AG04450 (cell line): ENCODE data around the gene CYP2S1. TPM values are rescaled to one million over a fixed set of nuclear protein-coding genes. Genes with fewer than 3 reads are reported as not detected.

ENCODE experiments used
- CTCF ChIA-PET: fragments of 300-600, 350-600 bp; formaldehyde crosslinking; extraction: SDS; loops from one replicate; lab custom pipeline; 2022; ENCODE audit warnings: antibody characterized with exemption, inconsistent platforms; lab: Charles Lee
- POLR2A ChIA-PET: fragments of 350-600 bp; formaldehyde crosslinking; extraction: SDS; loops from one replicate; lab custom pipeline; 2021; ENCODE audit warnings: antibody characterized with exemption, inconsistent platforms; lab: Yijun Ruan, JAX
- DNase-seq: peaks from one replicate; pipeline ENCODE4 v3.0.0-alpha.2; 2011; ENCODE audit warnings: low read depth, low spot score
- H3K27ac ChIP-seq: one replicate; pipeline ENCODE4 v1.5.1; 2012; ENCODE audit warnings: low read depth, low read length, control low read depth
- H3K27me3 ChIP-seq: one replicate; pipeline ENCODE4 v1.6.0; 2012; ENCODE audit warnings: low read length; ENCODE audit not compliant: control insufficient read depth, insufficient read depth
- H3K4me3 ChIP-seq: 2 replicates; pipeline ENCODE4 v1.5.1; 2011; ENCODE audit warnings: mild to moderate bottlenecking, low read depth, low read length, control low read depth
- H3K9me3 ChIP-seq: 2 replicates; pipeline ENCODE4 v1.5.1; 2012; ENCODE audit warnings: low read length; ENCODE audit not compliant: control insufficient read depth, insufficient read depth
- polyA plus RNA-seq: library from polyadenylated mRNA; depleted of rRNA; stranded (reverse); fragments of >200 nt; gene quantifications from 2 replicates; pipeline ENCODE4 v1.2.3, GENCODE V29; 2011
- TF ChIP-seq, protein P1 (sequence below): IDR thresholded peaks from 2 replicates; pipeline ENCODE4 v1.5.1; 2011; ENCODE audit warnings: low read depth, low read length, control low read depth, inconsistent platforms

CYP2S1 gene
- polyA plus RNA-seq, 1 experiment: 0.73 TPM

DNA sequence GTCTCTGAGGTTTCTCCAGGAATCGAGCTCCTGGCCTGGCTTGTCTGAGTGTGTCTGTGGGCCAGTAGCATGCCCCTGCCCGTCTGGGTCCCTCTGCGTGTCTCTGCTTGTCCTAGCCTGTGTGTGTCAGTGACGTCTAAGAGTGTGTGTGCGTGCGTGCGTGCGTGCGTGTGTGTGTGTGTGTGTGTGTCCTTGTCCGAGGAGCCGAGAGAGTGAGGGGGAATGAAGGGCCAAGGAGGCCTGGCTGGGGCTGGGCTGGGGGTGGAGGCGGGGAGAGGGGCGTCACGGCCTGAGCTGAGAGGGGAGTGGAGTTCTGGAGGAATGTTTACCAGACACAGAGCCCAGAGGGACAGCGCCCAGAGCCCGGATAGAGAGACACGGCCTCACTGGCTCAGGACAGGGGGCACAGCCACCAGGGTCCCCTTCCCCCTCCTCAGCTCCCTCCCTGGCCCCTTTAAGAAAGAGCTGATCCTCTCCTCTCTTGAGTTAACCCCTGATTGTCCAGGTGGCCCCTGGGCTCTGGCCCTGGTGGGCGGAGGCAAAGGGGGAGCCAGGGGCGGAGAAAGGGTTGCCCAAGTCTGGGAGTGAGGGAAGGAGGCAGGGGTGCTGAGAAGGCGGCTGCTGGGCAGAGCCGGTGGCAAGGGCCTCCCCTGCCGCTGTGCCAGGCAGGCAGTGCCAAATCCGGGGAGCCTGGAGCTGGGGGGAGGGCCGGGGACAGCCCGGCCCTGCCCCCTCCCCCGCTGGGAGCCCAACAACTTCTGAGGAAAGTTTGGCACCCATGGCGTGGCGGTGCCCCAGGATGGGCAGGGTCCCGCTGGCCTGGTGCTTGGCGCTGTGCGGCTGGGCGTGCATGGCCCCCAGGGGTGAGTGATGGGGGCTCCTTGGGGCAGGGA, 25.8 kb downstream of the CYP2S1 start, which contains the start of gene AXL:
AXL (plus strand) TSS at position 609 of the 893 bp plus-strand sequence; CDS start at position 779, 170 bp downstream.
- POLR2A ChIA-PET: interaction anchor here (0.6 to 2.2 kb wide), 7 partner anchors 9 to 1812 kb away, joined by 3 to 15 read pairs (median 3); partner anchors contain the start of genes HNRNPUL1 and ZFP36

GRCh38 chr19:41219924-41220567, 27.0 kb downstream of the CYP2S1 start:
- Histone ChIP-seq H3K9me3 (no peaks in the 10 kb centered on the region; the same call in 1 of the 2 replicates), H3K27ac (peak overlapping the region; percentile 83), H3K4me3 (peak overlapping the region; percentile 94), H3K27me3 (no peaks in the 10 kb centered on the region)
- TF ChIP-seq, protein P1, sequence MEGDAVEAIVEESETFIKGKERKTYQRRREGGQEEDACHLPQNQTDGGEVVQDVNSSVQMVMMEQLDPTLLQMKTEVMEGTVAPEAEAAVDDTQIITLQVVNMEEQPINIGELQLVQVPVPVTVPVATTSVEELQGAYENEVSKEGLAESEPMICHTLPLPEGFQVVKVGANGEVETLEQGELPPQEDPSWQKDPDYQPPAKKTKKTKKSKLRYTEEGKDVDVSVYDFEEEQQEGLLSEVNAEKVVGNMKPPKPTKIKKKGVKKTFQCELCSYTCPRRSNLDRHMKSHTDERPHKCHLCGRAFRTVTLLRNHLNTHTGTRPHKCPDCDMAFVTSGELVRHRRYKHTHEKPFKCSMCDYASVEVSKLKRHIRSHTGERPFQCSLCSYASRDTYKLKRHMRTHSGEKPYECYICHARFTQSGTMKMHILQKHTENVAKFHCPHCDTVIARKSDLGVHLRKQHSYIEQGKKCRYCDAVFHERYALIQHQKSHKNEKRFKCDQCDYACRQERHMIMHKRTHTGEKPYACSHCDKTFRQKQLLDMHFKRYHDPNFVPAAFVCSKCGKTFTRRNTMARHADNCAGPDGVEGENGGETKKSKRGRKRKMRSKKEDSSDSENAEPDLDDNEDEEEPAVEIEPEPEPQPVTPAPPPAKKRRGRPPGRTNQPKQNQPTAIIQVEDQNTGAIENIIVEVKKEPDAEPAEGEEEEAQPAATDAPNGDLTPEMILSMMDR: no peak
- DNase-seq: no peak
- ChIA-PET CTCF (interaction anchor here (0.9 to 3.4 kb wide), 4 partner anchors 16 to 133 kb away, joined by 4 to 19 read pairs (median 8); no protein-coding TSS in a partner anchor), POLR2A (interaction anchor here (0.6 to 1.2 kb wide), 4 partner anchors 25 to 210 kb away, joined by 3 read pairs; no protein-coding TSS in a partner anchor)

More for the DNA sequence above, 25.8 kb downstream of the CYP2S1 start, which contains the start of gene AXL:
- Histone ChIP-seq H3K27me3 (no peaks in the 10 kb centered on the region), H3K4me3 (peak within 1 kb of the TSS; percentile 94), H3K9me3 (peaks cover 4% of the 10 kb centered on the region; the same call in 1 of the 2 replicates), H3K27ac (peak within 1 kb of the TSS; percentile 83)
- CTCF ChIA-PET: interaction anchor here (0.6 to 3.4 kb wide), 5 partner anchors 9 to 134 kb away, joined by 3 to 19 read pairs (median 4); no protein-coding TSS in a partner anchor
- TF ChIP-seq, protein P1: no peak
- no peak for DNase-seq

DNA sequence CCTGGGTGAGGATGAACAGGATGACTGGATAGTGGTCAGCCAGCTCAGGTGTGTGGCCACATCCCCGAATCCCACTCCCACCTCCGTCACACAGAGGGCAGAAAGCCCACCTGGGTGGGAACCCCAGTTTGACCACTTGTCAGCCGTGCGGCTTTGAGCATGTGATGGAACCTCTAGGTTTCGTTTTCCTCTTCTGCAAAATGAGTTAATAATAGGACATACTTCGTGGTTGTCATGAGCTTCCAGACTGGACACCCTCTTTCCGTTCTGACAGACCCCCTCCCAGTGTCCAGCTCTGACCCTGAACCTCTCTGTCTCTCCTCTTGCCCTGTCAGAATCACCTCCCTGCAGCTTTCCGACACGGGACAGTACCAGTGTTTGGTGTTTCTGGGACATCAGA, 27.8 kb downstream of the CYP2S1 start:
- CTCF ChIA-PET: interaction anchor here (1.6 to 3.4 kb wide), 3 partner anchors 17 to 88 kb away, joined by 7 to 19 read pairs (median 8); no protein-coding TSS in a partner anchor
- peak overlapping the region; percentile 94 for H3K4me3 ChIP-seq
- POLR2A ChIA-PET: interaction anchor here (0.9 to 1.1 kb wide), 2 partner anchors 26 to 63 kb away, joined by 3 read pairs; no protein-coding TSS in a partner anchor
- no peaks in the 10 kb centered on the region for H3K27me3 ChIP-seq
- no peak for DNase-seq
- TF ChIP-seq, protein P1: no peak
- no peaks in the 10 kb centered on the region; the same call in 1 of the 2 replicates for H3K9me3 ChIP-seq
- peak overlapping the region; percentile 83 for H3K27ac ChIP-seq

- ChIA-PET CTCF (interaction anchor here (1.6 to 3.4 kb wide), 3 partner anchors 18 to 87 kb away, joined by 7 to 19 read pairs (median 8); no protein-coding TSS in a partner anchor), POLR2A (interaction anchor here (0.6 to 1.1 kb wide), 3 partner anchors 62 to 426 kb away, joined by 3 to 5 read pairs (median 4); no protein-coding TSS in a partner anchor)
- TF ChIP-seq, protein P1: no peak
- no peaks in the 10 kb centered on the region; the same call in 1 of the 2 replicates for H3K9me3 ChIP-seq
- H3K4me3 ChIP-seq: peak overlapping the region; percentile 94
- peak overlapping the region; percentile 83 for H3K27ac ChIP-seq
- no peaks in the 10 kb centered on the region for H3K27me3 ChIP-seq
- no peak for DNase-seq
Measured at GRCh38 chr19:41221514-41222205, 28.6 kb downstream of the CYP2S1 start.
